Measurements from ENCODE around the gene CAMK2A. TPM values are rescaled to one million over a fixed set of nuclear protein-coding genes. Genes with fewer than 3 reads are reported as not detected.

The CAMK2A gene
- total RNA-seq, 3 donors from 2014 or later: 0.46 to 3.0 (median 0.93) TPM

- ATAC-seq: no peak
- no peaks in the 10 kb centered on the region for H3K4me1 ChIP-seq (ENCODE audit: low read depth)
- intact Hi-C loops (cut with DNase I, micrococcal nuclease): no loop called here
Measured at GRCh38 chr5:150227606-150228273, 61.8 kb downstream of the CAMK2A start.

GRCh38 chr5:150227036-150227435, 62.5 kb downstream of the CAMK2A start:
- no peak for TF ChIP-seq CTCF (IDR thresholded peaks at IDR 0.05)
- no peaks in the 10 kb centered on the region for H3K36me3 ChIP-seq (ENCODE audit: low read depth)
- intact Hi-C loops (cut with DNase I, micrococcal nuclease): no loop called here
- no peaks in the 10 kb centered on the region for H3K4me1 ChIP-seq (ENCODE audit: low read depth)
- H3K9me3 ChIP-seq: no peaks in the 10 kb centered on the region
- DNase-seq (no peak), ATAC-seq (no peak)
- H3K4me3 ChIP-seq: no peak overlapping the region

More at GRCh38 chr5:150227606-150228273, 61.8 kb downstream of the CAMK2A start:
- H3K9me3 ChIP-seq: no peaks in the 10 kb centered on the region
- H3K4me3 ChIP-seq: no peak overlapping the region
- no peak for DNase-seq
- H3K36me3 ChIP-seq (ENCODE audit: low read depth): no peaks in the 10 kb centered on the region
- TF ChIP-seq CTCF (IDR thresholded peaks at IDR 0.05): no peak

GRCh38 chr5:150224483-150225027, 65.0 kb downstream of the CAMK2A start:
- intact Hi-C loops (cut with DNase I, micrococcal nuclease): no loop called here
- Histone ChIP-seq H3K36me3 (ENCODE audit: low read depth) (no peaks in the 10 kb centered on the region), H3K4me1 (ENCODE audit: low read depth) (no peaks in the 10 kb centered on the region), H3K9me3 (no peaks in the 10 kb centered on the region), H3K4me3 (no peak overlapping the region)
- no peak for DNase-seq
- TF ChIP-seq CTCF (IDR thresholded peaks at IDR 0.05): no peak
- ATAC-seq: no peak

- ATAC-seq: no peak
- no peak for TF ChIP-seq CTCF (IDR thresholded peaks at IDR 0.05)
- no peaks in the 10 kb centered on the region for H3K4me1 ChIP-seq (ENCODE audit: low read depth)
- H3K9me3 ChIP-seq: no peaks in the 10 kb centered on the region
- DNase-seq: no peak
- intact Hi-C loops (cut with DNase I, micrococcal nuclease): no loop called here
- no peak overlapping the region for H3K4me3 ChIP-seq
- no peaks in the 10 kb centered on the region for H3K36me3 ChIP-seq (ENCODE audit: low read depth)
Measured at GRCh38 chr5:150223474-150223873, 66.1 kb downstream of the CAMK2A start.

- no peak for DNase-seq
- intact Hi-C loops (cut with DNase I, micrococcal nuclease): no loop called here
- TF ChIP-seq CTCF (IDR thresholded peaks at IDR 0.05): no peak
- Histone ChIP-seq H3K36me3 (ENCODE audit: low read depth) (no peaks in the 10 kb centered on the region), H3K4me3 (no peak overlapping the region), H3K4me1 (ENCODE audit: low read depth) (peaks cover 3% of the 10 kb centered on the region), H3K9me3 (no peaks in the 10 kb centered on the region)
- ATAC-seq: no peak
Measured at GRCh38 chr5:150222906-150223305, 66.7 kb downstream of the CAMK2A start.
